IMR-90 (cell line): ENCODE measurements around the gene COL25A1. TPM values are rescaled to one million over a fixed set of nuclear protein-coding genes. Genes with fewer than 3 reads are reported as not detected.

Source experiments
- ATAC-seq: fragments of 200-7000 bp; cut with Tn5 transposase; 2 replicates; pipeline ENCODE4 v1.9.1; 2020; ENCODE audit warnings: low read depth, mild to moderate bottlenecking, moderate library complexity
- BruUV-seq: library from RNA; stranded (reverse); fragments of 400-500 nt; replicated peaks from 2 replicates; lab custom pipeline; 2021; lab: Mats Ljungman, UMichigan
- CTCF ChIA-PET: fragments of 300-600 bp; formaldehyde crosslinking; extraction: SDS; loops from one replicate; lab custom pipeline; 2021; ENCODE audit warnings: antibody characterized with exemption; lab: Yijun Ruan, JAX
- POLR2A ChIA-PET: fragments of 300-600 bp; sonication (Branson Sonifier 250); formaldehyde crosslinking; loops from one replicate; lab custom pipeline; 2022; ENCODE audit warnings: antibody characterized with exemption; ENCODE audit not compliant: unreplicated experiment; lab: Charles Lee
- DNase-seq: peaks from one replicate; pipeline ENCODE4 v3.0.0; 2013
- H2AFZ ChIP-seq: replicated peaks from 2 replicates; pipeline ENCODE3; 2013; ENCODE audit warnings: low read length, mild to moderate bottlenecking; ENCODE audit not compliant: poor library complexity
- H2AK5ac ChIP-seq: 2 replicates; pipeline ENCODE4 v1.6.1; 2013; ENCODE audit warnings: low read depth, low read length, inconsistent platforms
- H2AK9ac ChIP-seq: replicated peaks from 2 replicates; pipeline ENCODE3; 2013; ENCODE audit warnings: mild to moderate bottlenecking, low read depth, low read length, moderate library complexity; ENCODE audit not compliant: poor library complexity
- H2BK120ac ChIP-seq: 2 replicates; pipeline ENCODE4 v1.6.1; 2013; ENCODE audit warnings: low read depth, low read length, inconsistent platforms
- H2BK15ac ChIP-seq: 3 replicates; pipeline ENCODE4 v1.6.1; 2013; ENCODE audit warnings: low read depth, low read length, inconsistent platforms
- H2BK20ac ChIP-seq: 2 replicates; pipeline ENCODE4 v1.6.1; 2013; ENCODE audit warnings: low read depth, mild to moderate bottlenecking, inconsistent platforms, low read length, moderate library complexity
- H2BK5ac ChIP-seq: 2 replicates; pipeline ENCODE4 v1.6.1; 2013; ENCODE audit warnings: mild to moderate bottlenecking, low read depth, low read length, inconsistent platforms; ENCODE audit not compliant: poor library complexity, severe bottlenecking
- H3K14ac ChIP-seq: replicated peaks from 2 replicates; pipeline ENCODE4 v1.6.1; 2013; ENCODE audit warnings: low read depth, low read length, inconsistent platforms
- H3K18ac ChIP-seq: 2 replicates; pipeline ENCODE4 v1.6.1; 2013; ENCODE audit warnings: low read depth, low read length, control low read depth
- H3K23ac ChIP-seq: 2 replicates; pipeline ENCODE4 v1.6.1; 2013; ENCODE audit warnings: low read depth, low read length, inconsistent platforms
- H3K27ac ChIP-seq: 2 replicates; pipeline ENCODE4 v1.5.1; 2013; ENCODE audit warnings: mild to moderate bottlenecking, control low read depth, low read length; ENCODE audit not compliant: insufficient read depth
- H3K27me3 ChIP-seq: 2 replicates; pipeline ENCODE4 v1.6.1; 2013; ENCODE audit warnings: low read length; ENCODE audit not compliant: control insufficient read depth, insufficient read depth
- H3K36me3 ChIP-seq: 2 replicates; pipeline ENCODE4 v1.6.1; 2013; ENCODE audit warnings: low read length, mixed read lengths; ENCODE audit not compliant: control insufficient read depth, insufficient read depth
- H3K4ac ChIP-seq: 2 replicates; pipeline ENCODE4 v1.6.1; 2013; ENCODE audit warnings: low read depth, low read length, inconsistent platforms
- H3K4me1 ChIP-seq: 2 replicates; pipeline ENCODE4 v1.6.1; 2013; ENCODE audit warnings: low read length, mixed read lengths; ENCODE audit not compliant: control insufficient read depth, insufficient read depth
- H3K4me2 ChIP-seq: 2 replicates; pipeline ENCODE4 v1.6.1; 2013; ENCODE audit warnings: low read depth, mild to moderate bottlenecking, control low read depth, low read length, moderate library complexity
- H3K4me3 ChIP-seq: 2 replicates; pipeline ENCODE4 v1.5.1; 2013; ENCODE audit warnings: low read depth, mild to moderate bottlenecking, control low read depth, low read length, moderate library complexity; ENCODE audit not compliant: insufficient read depth
- H3K56ac ChIP-seq: 2 replicates; pipeline ENCODE4 v1.6.1; 2013; ENCODE audit warnings: low read length, inconsistent platforms; ENCODE audit not compliant: insufficient read depth; ENCODE audit errors: extremely low read depth
- H3K79me1 ChIP-seq, 2 experiments: 2 replicates each; pipeline ENCODE4 v1.6.1; 2013; ENCODE audit warnings: low read length in 2 of 2, inconsistent platforms in 1 of 2, low read depth in 1 of 2
- H3K9ac ChIP-seq: 2 replicates; pipeline ENCODE4 v1.6.1; 2013; ENCODE audit warnings: low read depth, low read length, control low read depth
- H3K9me1 ChIP-seq: 2 replicates; pipeline ENCODE4 v1.6.1; 2013; ENCODE audit warnings: low read length, inconsistent platforms; ENCODE audit not compliant: insufficient read depth
- H3K9me3 ChIP-seq: 2 replicates; pipeline ENCODE4 v1.6.1; 2013; ENCODE audit warnings: low read length; ENCODE audit not compliant: control insufficient read depth, insufficient read depth
- H4K20me1 ChIP-seq: 2 replicates; pipeline ENCODE4 v1.6.1; 2013; ENCODE audit warnings: low read length, inconsistent platforms; ENCODE audit not compliant: insufficient read depth
- H4K5ac ChIP-seq: 2 replicates; pipeline ENCODE4 v1.6.1; 2013; ENCODE audit warnings: mild to moderate bottlenecking, low read depth, low read length, control low read depth
- H4K8ac ChIP-seq, 2 experiments: 2 replicates each; pipeline ENCODE4 v1.6.1; 2013; ENCODE audit warnings: low read depth in 2 of 2, low read length in 2 of 2, control low read depth in 1 of 2, inconsistent platforms in 1 of 2
- H4K91ac ChIP-seq: 2 replicates; pipeline ENCODE4 v1.6.1; 2013; ENCODE audit warnings: low read depth, low read length, inconsistent platforms; ENCODE audit not compliant: insufficient read depth
- CEBPB ChIP-seq: IDR thresholded peaks from 2 replicates; pipeline ENCODE4 v1.6.1; 2012; ENCODE audit warnings: low read depth, low read length, improper control_type of control experiment
- MAFK ChIP-seq: IDR thresholded peaks from 2 replicates; pipeline ENCODE4 v1.6.1; 2012; ENCODE audit warnings: low read depth, low read length, improper control_type of control experiment
- MAZ ChIP-seq: IDR thresholded peaks from 2 replicates; pipeline ENCODE4 v1.6.1; 2012; ENCODE audit warnings: low read depth, mild to moderate bottlenecking, low read length, improper control_type of control experiment, moderate library complexity, borderline replicate concordance
- NFE2L2 ChIP-seq: fragments of 150-350 bp; IDR thresholded peaks from 2 replicates; pipeline ENCODE4 v1.6.1; 2016; ENCODE audit warnings: low read depth, mild to moderate bottlenecking, low read length
- POLR2A ChIP-seq: IDR thresholded peaks from 2 replicates; pipeline ENCODE4 v1.6.1; 2012; ENCODE audit warnings: mild to moderate bottlenecking, low read depth, low read length
- RCOR1 ChIP-seq: IDR thresholded peaks from 2 replicates; pipeline ENCODE4 v1.6.1; 2012; ENCODE audit warnings: mild to moderate bottlenecking, low read length, improper control_type of control experiment; ENCODE audit not compliant: insufficient replicate concordance
- WGBS, 2 experiments: methylation state at CpG; one replicate each; pipeline versions ENCODE4 v1.1.5 to v1.1.7; 2013; ENCODE audit warnings: missing lambda C conversion rate in 2 of 2; ENCODE audit not compliant: insufficient read length in 1 of 2; ENCODE audit errors: extremely low coverage in 2 of 2; 5-methylcytosine and 5-hydroxymethylcytosine counted together
- dilution Hi-C: fragments of 300-500 bp; cut with HindIII; formaldehyde crosslinking; loops from one replicate; pipeline ENCODE4 v1.14.3; 2018; ENCODE audit warnings: low sequenced_read_pairs; ENCODE audit not compliant: unreplicated experiment
- in situ Hi-C: fragments of 300-500 bp; cut with MboI; formaldehyde crosslinking; loops from 3 replicates; pipeline ENCODE4 v1.14.3; 2019; ENCODE audit warnings: low sequenced_read_pairs, inconsistent platforms, mixed read lengths
- intact Hi-C: fragments of 100-400 bp; cut with micrococcal nuclease; formaldehyde crosslinking; loops from 2 replicates; pipeline ENCODE4 v1.10.0; 2022
- polyA plus RNA-seq, 3 experiments: library from polyadenylated mRNA; depleted of rRNA; stranded (reverse); fragments of >200 nt; gene quantifications; 2 replicates each; pipeline ENCODE4 v1.2.3, GENCODE V29; 2012; ENCODE audit warnings: low replicate concordance in 1 of 3
- total RNA-seq: library from RNA; depleted of rRNA; stranded (reverse); fragments of >200 nt; gene quantifications from 2 replicates; pipeline ENCODE4 v1.2.3, GENCODE V29; 2012

Gene COL25A1
- total and polyA plus RNA-seq, 2 of the 4 experiments (the other 2 are of a cell fraction): under 0.01 to 0.05 TPM

DNA sequence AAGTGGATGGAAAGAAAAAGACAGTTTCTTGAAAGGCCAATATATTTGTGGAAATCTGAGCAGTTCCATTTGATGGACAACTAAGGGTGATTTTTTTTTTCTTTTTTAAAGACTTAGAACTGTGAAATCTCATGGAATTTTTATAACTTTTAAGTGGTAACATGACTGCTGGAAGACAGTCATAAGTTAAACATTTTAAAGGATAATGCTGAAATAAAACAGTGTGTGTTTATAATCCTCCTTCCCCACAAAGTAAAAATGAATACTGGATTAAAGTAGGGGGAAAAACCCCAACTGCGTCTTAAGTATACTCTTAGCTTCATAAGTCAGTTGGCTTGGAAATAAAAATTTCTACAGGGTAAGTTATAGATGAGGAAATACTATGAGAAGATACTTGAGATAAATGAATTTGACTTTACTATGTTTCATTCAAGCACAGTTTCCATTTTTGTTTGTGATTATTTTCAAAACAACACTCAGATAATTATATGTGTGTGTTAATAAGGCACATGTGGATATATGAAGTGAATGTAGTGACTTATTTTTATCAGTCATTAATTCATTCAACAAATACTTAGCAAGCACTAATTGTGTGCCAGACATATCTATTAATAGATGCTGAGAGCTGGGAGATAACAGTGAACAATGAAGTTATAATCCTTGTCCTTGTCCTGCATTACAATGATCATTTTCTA is 410.4 kb downstream of the COL25A1 start:
- H2AK9ac ChIP-seq: no peak overlapping the region
- H3K27me3 ChIP-seq: no peaks in the 10 kb centered on the region
- no peak overlapping the region for H3K4me3 ChIP-seq
- no peak overlapping the region for H4K91ac ChIP-seq
- H3K4me1 ChIP-seq: peaks cover 7% of the 10 kb centered on the region; the same call in 1 of the 2 replicates
- H3K9me3 ChIP-seq: no peaks in the 10 kb centered on the region
- no peaks in the 10 kb centered on the region for H3K36me3 ChIP-seq
- no peak overlapping the region for H2BK15ac ChIP-seq
- H3K79me1 ChIP-seq: no peaks in the 10 kb centered on the region
- no peak overlapping the region for H2AK5ac ChIP-seq
- H3K9me1 ChIP-seq: peaks cover 3% of the 10 kb centered on the region
- WGBS, 2 experiments: no CpG with 5 or more reads among the region's 1 CpG
- no peaks in the 10 kb centered on the region for H4K20me1 ChIP-seq
- intact Hi-C loops (no loop called here), in situ Hi-C loops (no loop called here), dilution Hi-C loops (no loop called here)
- no peak overlapping the region for H3K14ac ChIP-seq
- H3K23ac ChIP-seq: no peak overlapping the region
- no TSS peak for BruUV-seq
- no peak overlapping the region for H3K56ac ChIP-seq
- no peak overlapping the region for H3K4ac ChIP-seq
- no peak overlapping the region for H3K27ac ChIP-seq
- TF ChIP-seq POLR2A: no peak
- TF ChIP-seq MAFK: no peak
- no peak for TF ChIP-seq NFE2L2
- TF ChIP-seq RCOR1: no peak
- TF ChIP-seq MAZ: no peak
- no peak for TF ChIP-seq CEBPB
- H2AFZ ChIP-seq: no peak overlapping the region
- ChIA-PET POLR2A (no interaction called here), CTCF (interaction anchor here (0.5 kb wide), 1 partner anchor 455 kb away, joined by 4 read pairs; no protein-coding TSS in a partner anchor)
- no peak overlapping the region for H2BK120ac ChIP-seq
- H3K18ac ChIP-seq: no peak overlapping the region
- no peak overlapping the region for H3K4me2 ChIP-seq
- no peak overlapping the region for H3K9ac ChIP-seq
- H2BK5ac ChIP-seq: no peak overlapping the region
- no peak overlapping the region for H4K5ac ChIP-seq
- DNase-seq: no peak
- H2BK20ac ChIP-seq: no peak overlapping the region
- H4K8ac ChIP-seq: no peak overlapping the region
- no peak for ATAC-seq
